ENCODE data around the gene VPS4A.

The VPS4A gene

GRCh38 chr16:69302301-69302700 is 8.8 kb upstream of the VPS4A start:
- FAIRE-seq (no peak), DNase-seq (ENCODE audit: insufficient read length, low spot score) (no peak)

GRCh38 chr16:69306031-69306430 is 5.1 kb upstream of the VPS4A start:
- FAIRE-seq, result no peak
- DNase-seq (ENCODE audit: insufficient read length, low spot score), result no peak

GRCh38 chr16:69307091-69307490 is 4.1 kb upstream of the VPS4A start:
- DNase-seq (ENCODE audit: insufficient read length, low spot score) (no peak), FAIRE-seq (no peak)

- no peak for DNase-seq (ENCODE audit: insufficient read length, low spot score)
- no peak for FAIRE-seq
Observed at GRCh38 chr16:69307856-69308255, 3.3 kb upstream of the VPS4A start.

GRCh38 chr16:69309316-69309715 is 1.8 kb upstream of the VPS4A start:
- no peak for DNase-seq (ENCODE audit: insufficient read length, low spot score)
- no peak for FAIRE-seq

- DNase-seq (ENCODE audit: insufficient read length, low spot score) (peak; percentile 58), FAIRE-seq (peak; percentile 72)
Observed at GRCh38 chr16:69311533-69312387, 610 bp downstream of the VPS4A start.

GRCh38 chr16:69313469-69313868 is 2.3 kb downstream of the VPS4A start:
- DNase-seq (ENCODE audit: insufficient read length, low spot score) (no peak), FAIRE-seq (no peak)

- no peak for FAIRE-seq
Observed at GRCh38 chr16:69314534-69314933, 3.4 kb downstream of the VPS4A start.

GRCh38 chr16:69315486-69316311 is 4.5 kb downstream of the VPS4A start:
- no peak for FAIRE-seq
- no peak for DNase-seq (ENCODE audit: insufficient read length, low spot score)

More at GRCh38 chr16:69314534-69314933, 3.4 kb downstream of the VPS4A start:
- DNase-seq (ENCODE audit: insufficient read length, low spot score), result no peak

- no peak for DNase-seq (ENCODE audit: insufficient read length, low spot score)
- no peak for FAIRE-seq
Observed at GRCh38 chr16:69316595-69317034, 5.5 kb downstream of the VPS4A start.

- FAIRE-seq (no peak), DNase-seq (ENCODE audit: insufficient read length, low spot score) (no peak)
Observed at GRCh38 chr16:69318177-69318910, 7.2 kb downstream of the VPS4A start.

GRCh38 chr16:69318911-69319289 is 7.8 kb downstream of the VPS4A start:
- FAIRE-seq, result no peak
- no peak for DNase-seq (ENCODE audit: insufficient read length, low spot score)

- FAIRE-seq (no peak), DNase-seq (ENCODE audit: insufficient read length, low spot score) (no peak)
Observed at GRCh38 chr16:69319381-69319780, 8.2 kb downstream of the VPS4A start.

GRCh38 chr16:69319826-69320739 is 8.9 kb downstream of the VPS4A start:
- no peak for FAIRE-seq

GRCh38 chr16:69320740-69321073 is 9.6 kb downstream of the VPS4A start:
- FAIRE-seq (no peak), DNase-seq (ENCODE audit: insufficient read length, low spot score) (no peak)

More at GRCh38 chr16:69319826-69320739, 8.9 kb downstream of the VPS4A start:
- DNase-seq (ENCODE audit: insufficient read length, low spot score), result no peak

GRCh38 chr16:69321080-69321479 is 9.9 kb downstream of the VPS4A start:
- FAIRE-seq (no peak), DNase-seq (ENCODE audit: insufficient read length, low spot score) (no peak)

- FAIRE-seq, result no peak
Observed at GRCh38 chr16:69322343-69322742, 11.2 kb downstream of the VPS4A start.

GRCh38 chr16:69323415-69323814 is 12.3 kb downstream of the VPS4A start:
- no peak for DNase-seq (ENCODE audit: insufficient read length, low spot score)

More at GRCh38 chr16:69322343-69322742, 11.2 kb downstream of the VPS4A start:
- no peak for DNase-seq (ENCODE audit: insufficient read length, low spot score)

GRCh38 chr16:69324013-69324531 is 12.9 kb downstream of the VPS4A start:
- FAIRE-seq, result no peak
- no peak for DNase-seq (ENCODE audit: insufficient read length, low spot score)

More at GRCh38 chr16:69323415-69323814, 12.3 kb downstream of the VPS4A start:
- FAIRE-seq, result no peak
